Astrocyte (in vitro differentiated cells and primary cell): ENCODE data around the gene ENO3. TPM values are rescaled to one million over a fixed set of nuclear protein-coding genes. Genes with fewer than 3 reads are reported as not detected.

Source experiments
- DNase-seq: peaks from one replicate; pipeline ENCODE4 v3.0.0-alpha.2; 2010; ENCODE audit warnings: low read depth
- FAIRE-seq: peaks from 2 replicates; lab custom pipeline; 2011; peaks lifted over from hg19 to GRCh38; lab: Jason Lieb, UNC
- H2AFZ ChIP-seq: 2 replicates; pipeline ENCODE4 v1.6.0; 2012; ENCODE audit warnings: low read depth, low read length, inconsistent platforms
- H3K27ac ChIP-seq: 2 replicates; pipeline ENCODE4 v1.5.1; 2011; ENCODE audit warnings: low read depth, low read length, inconsistent platforms
- H3K27me3 ChIP-seq: 2 replicates; pipeline ENCODE4 v1.6.0; 2011; ENCODE audit warnings: low read length, inconsistent platforms; ENCODE audit not compliant: insufficient read depth
- H3K36me3 ChIP-seq: 2 replicates; pipeline ENCODE4 v1.5.1; 2011; ENCODE audit warnings: low read length, inconsistent platforms; ENCODE audit not compliant: insufficient read depth
- H3K4me1 ChIP-seq: 2 replicates; pipeline ENCODE4 v1.5.1; 2011; ENCODE audit warnings: low read length, inconsistent platforms; ENCODE audit not compliant: insufficient read depth
- H3K4me2 ChIP-seq: 2 replicates; pipeline ENCODE4 v1.6.0; 2012; ENCODE audit warnings: low read length, inconsistent platforms
- H3K4me3 ChIP-seq: 2 replicates; pipeline ENCODE4 v1.5.1; 2011; ENCODE audit warnings: low read depth, mild to moderate bottlenecking, low read length, inconsistent platforms; ENCODE audit not compliant: insufficient read depth
- H3K79me2 ChIP-seq: 2 replicates; pipeline ENCODE4 v1.6.0; 2012; ENCODE audit warnings: mild to moderate bottlenecking, low read length, inconsistent platforms; ENCODE audit not compliant: insufficient read depth
- H3K9ac ChIP-seq: 2 replicates; pipeline ENCODE4 v1.6.0; 2012; ENCODE audit warnings: mild to moderate bottlenecking, low read length, inconsistent platforms
- H3K9me3 ChIP-seq: 2 replicates; pipeline ENCODE4 v1.5.1; 2012; ENCODE audit warnings: low read depth, mild to moderate bottlenecking, low read length, inconsistent platforms; ENCODE audit not compliant: insufficient read depth
- H4K20me1 ChIP-seq: 2 replicates; pipeline ENCODE4 v1.6.0; 2012; ENCODE audit warnings: low read length, inconsistent platforms; ENCODE audit not compliant: insufficient read depth
- H3K27ac Mint-ChIP-seq: one replicate; pipeline ENCODE4 v1.8.0; 2021; ENCODE audit warnings: mild to moderate bottlenecking, mixed read lengths; ENCODE audit not compliant: unreplicated experiment
- H3K27me3 Mint-ChIP-seq: one replicate; pipeline ENCODE4 v1.8.0; 2021; ENCODE audit warnings: low read depth, mixed read lengths; ENCODE audit not compliant: unreplicated experiment
- H3K36me3 Mint-ChIP-seq: one replicate; pipeline ENCODE4 v1.8.0; 2021; ENCODE audit warnings: low read depth, mixed read lengths; ENCODE audit not compliant: unreplicated experiment
- H3K4me1 Mint-ChIP-seq: one replicate; pipeline ENCODE4 v1.8.0; 2021; ENCODE audit warnings: low read depth, mixed read lengths; ENCODE audit not compliant: unreplicated experiment
- H3K4me3 Mint-ChIP-seq: one replicate; pipeline ENCODE4 v1.8.0; 2021; ENCODE audit warnings: mild to moderate bottlenecking, moderate library complexity, mixed read lengths; ENCODE audit not compliant: unreplicated experiment
- H3K9me3 Mint-ChIP-seq: one replicate; pipeline ENCODE4 v1.8.0; 2021; ENCODE audit warnings: mild to moderate bottlenecking, mixed read lengths; ENCODE audit not compliant: unreplicated experiment
- CTCF ChIP-seq: IDR thresholded peaks from 2 replicates; pipeline ENCODE4 v1.5.1; 2011; ENCODE audit warnings: low read depth, mild to moderate bottlenecking, inconsistent platforms, low read length, moderate library complexity; ENCODE audit not compliant: insufficient read depth
- EZH2 ChIP-seq: IDR thresholded peaks from 2 replicates; pipeline ENCODE4 v1.6.1; 2012; ENCODE audit warnings: mild to moderate bottlenecking, low read length, inconsistent platforms; ENCODE audit not compliant: insufficient read depth
- total RNA-seq: library from RNA; stranded (reverse); gene quantifications from 2 replicates; pipeline ENCODE4 v1.2.1, GENCODE V29; 2021

ENO3 gene
- total RNA-seq, 1 donor from 2014 or later, result 20.4 TPM

GRCh38 chr17:4951486-4951885 is 567 bp downstream of the ENO3 start:
- H3K36me3 Mint-ChIP-seq, result peaks cover 15% of the 10 kb centered on the region
- TF ChIP-seq EZH2 (no peak), CTCF (no peak)
- H3K27ac ChIP-seq, result no peak overlapping the region
- H3K9me3 ChIP-seq, result no peaks in the 10 kb centered on the region
- H3K36me3 ChIP-seq, result peaks cover 4% of the 10 kb centered on the region
- no peaks in the 10 kb centered on the region for H3K27me3 ChIP-seq
- H3K4me3 Mint-ChIP-seq, result peak overlapping the region; percentile 70
- H3K79me2 ChIP-seq, result peaks cover 19% of the 10 kb centered on the region
- H3K27ac Mint-ChIP-seq, result peak overlapping the region; percentile 62
- no peak for FAIRE-seq
- no peak overlapping the region for H3K4me3 ChIP-seq
- no peak overlapping the region for H2AFZ ChIP-seq
- H3K9ac ChIP-seq, result no peak overlapping the region
- H3K4me2 ChIP-seq, result no peak overlapping the region
- peaks cover 19% of the 10 kb centered on the region for H4K20me1 ChIP-seq
- no peaks in the 10 kb centered on the region for H3K9me3 Mint-ChIP-seq
- peaks cover 22% of the 10 kb centered on the region for H3K4me1 ChIP-seq
- H3K27me3 Mint-ChIP-seq, result no peaks in the 10 kb centered on the region
- DNase-seq, result no peak
- H3K4me1 Mint-ChIP-seq, result peaks cover 28% of the 10 kb centered on the region

- Histone ChIP-seq H4K20me1 (peaks cover 3% of the 10 kb centered on the region), H3K4me2 (peak overlapping the region; percentile 60), H3K27me3 (no peaks in the 10 kb centered on the region), H3K4me1 (peaks cover 22% of the 10 kb centered on the region), H3K36me3 (no peaks in the 10 kb centered on the region), H3K27ac (no peak overlapping the region), H3K9me3 (no peaks in the 10 kb centered on the region), H3K79me2 (no peaks in the 10 kb centered on the region), H3K4me3 (no peak overlapping the region), H3K9ac (peak overlapping the region; percentile 17), H2AFZ (no peak overlapping the region)
- TF ChIP-seq EZH2, result no peak
- no peak for TF ChIP-seq CTCF
- FAIRE-seq (peak; percentile 76), DNase-seq (peak; percentile 60)
- no peaks in the 10 kb centered on the region for H3K9me3 Mint-ChIP-seq
- H3K36me3 Mint-ChIP-seq, result peaks cover 9% of the 10 kb centered on the region
- peak overlapping the region; percentile 31 for H3K4me3 Mint-ChIP-seq
- H3K27ac Mint-ChIP-seq, result peak overlapping the region; percentile 78
- no peaks in the 10 kb centered on the region for H3K27me3 Mint-ChIP-seq
- H3K4me1 Mint-ChIP-seq, result peaks cover 28% of the 10 kb centered on the region
Measured at GRCh38 chr17:4953451-4953961, 2.6 kb downstream of the ENO3 start.

GRCh38 chr17:4955091-4955490 is 4.2 kb downstream of the ENO3 start:
- Histone ChIP-seq H3K79me2 (no peaks in the 10 kb centered on the region), H3K9ac (no peak overlapping the region), H3K4me1 (peaks cover 21% of the 10 kb centered on the region), H3K9me3 (no peaks in the 10 kb centered on the region), H2AFZ (no peak overlapping the region), H3K4me3 (no peak overlapping the region), H3K36me3 (no peaks in the 10 kb centered on the region), H4K20me1 (no peaks in the 10 kb centered on the region), H3K4me2 (no peak overlapping the region), H3K27me3 (no peaks in the 10 kb centered on the region), H3K27ac (no peak overlapping the region)
- FAIRE-seq, result no peak
- H3K4me3 Mint-ChIP-seq, result peak overlapping the region; percentile 64
- H3K4me1 Mint-ChIP-seq, result peaks cover 28% of the 10 kb centered on the region
- no peaks in the 10 kb centered on the region for H3K27me3 Mint-ChIP-seq
- H3K36me3 Mint-ChIP-seq, result peaks cover 17% of the 10 kb centered on the region
- TF ChIP-seq EZH2, result no peak
- no peak for TF ChIP-seq CTCF
- no peak overlapping the region for H3K27ac Mint-ChIP-seq
- H3K9me3 Mint-ChIP-seq, result no peaks in the 10 kb centered on the region
- no peak for DNase-seq
